ENCODE results near the gene CHST8.

GRCh38 chr19:33819506-33819879 is 197.7 kb downstream of the CHST8 start:
- TF ChIP-seq SP1 (IDR thresholded peaks at IDR 0.05): no peak
- TF ChIP-seq CTBP1 (IDR thresholded peaks at IDR 0.05; ENCODE audit: borderline replicate concordance): no peak
